Natural killer cell (primary cell): ENCODE measurements around the gene VPS4B. TPM values are rescaled to one million over a fixed set of nuclear protein-coding genes. Genes with fewer than 3 reads are reported as not detected.

ENCODE experiments used
- ATAC-seq, 3 donors: fragments of 150-1000 bp in 2 of 3; fragments of 200-7000 bp in 1 of 3; cut with Tn5 transposase; 1 replicate in 1 of 3; 2 replicates in 2 of 3; pipeline ENCODE4 v1.10.0; 2021; ENCODE audit warnings: mild to moderate bottlenecking in 2 of 3, moderate library complexity in 2 of 3
- DNase-seq, 2 donors: peaks; one replicate each; pipeline versions ENCODE4 v3.0.0 to v3.0.0-alpha.2; 2013 to 2021; ENCODE audit warnings: mixed read lengths in 1 of 2
- H3K27ac ChIP-seq: one replicate; pipeline ENCODE4 v1.5.1; 2013; ENCODE audit warnings: mild to moderate bottlenecking, low read length
- H3K27me3 ChIP-seq: one replicate; pipeline ENCODE4 v1.6.1; 2013; ENCODE audit warnings: low read length; ENCODE audit not compliant: control insufficient read depth, insufficient read depth
- H3K36me3 ChIP-seq: one replicate; pipeline ENCODE4 v1.6.1; 2013; ENCODE audit warnings: low read length; ENCODE audit not compliant: control insufficient read depth, insufficient read depth
- H3K4me1 ChIP-seq: one replicate; pipeline ENCODE4 v1.6.1; 2013; ENCODE audit warnings: low read length; ENCODE audit not compliant: control insufficient read depth, insufficient read depth
- H3K4me3 ChIP-seq: one replicate; pipeline ENCODE4 v1.5.1; 2013; ENCODE audit warnings: low read length
- H3K9me3 ChIP-seq: one replicate; pipeline ENCODE4 v1.6.1; 2013; ENCODE audit warnings: low read length; ENCODE audit not compliant: control insufficient read depth, insufficient read depth
- H3K27ac Mint-ChIP-seq, 2 donors: one replicate each; pipeline ENCODE4 v1.8.0; 2022; ENCODE audit warnings: mild to moderate bottlenecking in 2 of 2, mixed read lengths in 2 of 2, moderate library complexity in 1 of 2
- H3K27me3 Mint-ChIP-seq, 2 donors: one replicate each; pipeline ENCODE4 v1.8.0; 2022; ENCODE audit warnings: low read depth in 2 of 2, mixed read lengths in 2 of 2
- H3K36me3 Mint-ChIP-seq: one replicate; pipeline ENCODE4 v1.8.0; 2022; ENCODE audit warnings: mixed read lengths
- H3K4me1 Mint-ChIP-seq, 2 donors: one replicate each; pipeline ENCODE4 v1.8.0; 2022; ENCODE audit warnings: mixed read lengths in 2 of 2
- H3K4me3 Mint-ChIP-seq: one replicate; pipeline ENCODE4 v1.8.0; 2022; ENCODE audit warnings: mild to moderate bottlenecking, moderate library complexity, mixed read lengths
- H3K9me3 Mint-ChIP-seq, 2 donors: one replicate each; pipeline ENCODE4 v1.8.0; 2022; ENCODE audit warnings: mixed read lengths in 2 of 2
- WGBS: methylation state at CpG from one replicate; pipeline ENCODE4 v1.1.7; 2013; ENCODE audit warnings: missing lambda C conversion rate; ENCODE audit not compliant: insufficient coverage; 5-methylcytosine and 5-hydroxymethylcytosine counted together
- intact Hi-C: fragments of 100-400 bp; cut with micrococcal nuclease; formaldehyde crosslinking; loops from one replicate; pipeline ENCODE4 v1.14.2; 2022
- total RNA-seq, 4 donors: library from RNA; stranded (reverse); fragments of 120-200 nt in 1 of 4; gene quantifications; one replicate each; pipeline versions ENCODE4 v1.2.3 to v1.2.4, GENCODE V29; 2013 to 2022
- TF ChIP-seq, protein P1 (sequence below): fragments of 200-600 bp; IDR thresholded peaks from one replicate; pipeline ENCODE4 v1.8.0; 2022; ENCODE audit warnings: antibody characterized with exemption

Gene VPS4B
- total RNA-seq, 3 donors from 2014 or later (not counting 1 experiment from before 2014, with no cell fraction given): 101 to 128 (median 107) TPM

DNA sequence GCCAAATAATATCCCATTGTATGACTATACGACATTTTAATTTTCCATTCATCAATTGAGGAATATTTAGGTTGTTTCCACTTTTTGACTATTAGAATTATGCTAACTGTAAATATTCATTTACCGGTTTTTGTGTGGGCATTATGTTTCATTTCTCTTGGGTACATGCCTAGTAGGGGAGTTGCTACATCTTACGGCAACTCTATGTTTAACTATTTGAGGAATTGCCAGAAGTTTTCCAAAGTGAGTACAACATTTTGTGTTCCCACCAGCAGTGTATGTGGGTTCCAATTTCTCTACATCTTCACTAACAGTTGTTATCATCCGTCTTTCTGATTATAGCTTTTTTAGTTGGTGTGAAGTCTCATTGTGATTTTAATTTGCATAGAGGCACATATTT is 53.7 kb downstream of the VPS4B start:
- ATAC-seq: no peak
- H3K4me1 Mint-ChIP-seq: peaks cover 36 to 37% of the 10 kb centered on the region in 2 donors
- Histone ChIP-seq H3K27ac (no peak overlapping the region), H3K9me3 (no peaks in the 10 kb centered on the region), H3K4me3 (no peak overlapping the region), H3K4me1 (peaks cover 28% of the 10 kb centered on the region), H3K36me3 (no peaks in the 10 kb centered on the region), H3K27me3 (no peaks in the 10 kb centered on the region)
- H3K9me3 Mint-ChIP-seq: peaks cover 3% of the 10 kb centered on the region in 2 donors
- intact Hi-C loops: loop anchor here (5.0 kb wide), 1 partner anchor 34 kb away; no protein-coding TSS in a partner anchor
- TF ChIP-seq, protein P1, sequence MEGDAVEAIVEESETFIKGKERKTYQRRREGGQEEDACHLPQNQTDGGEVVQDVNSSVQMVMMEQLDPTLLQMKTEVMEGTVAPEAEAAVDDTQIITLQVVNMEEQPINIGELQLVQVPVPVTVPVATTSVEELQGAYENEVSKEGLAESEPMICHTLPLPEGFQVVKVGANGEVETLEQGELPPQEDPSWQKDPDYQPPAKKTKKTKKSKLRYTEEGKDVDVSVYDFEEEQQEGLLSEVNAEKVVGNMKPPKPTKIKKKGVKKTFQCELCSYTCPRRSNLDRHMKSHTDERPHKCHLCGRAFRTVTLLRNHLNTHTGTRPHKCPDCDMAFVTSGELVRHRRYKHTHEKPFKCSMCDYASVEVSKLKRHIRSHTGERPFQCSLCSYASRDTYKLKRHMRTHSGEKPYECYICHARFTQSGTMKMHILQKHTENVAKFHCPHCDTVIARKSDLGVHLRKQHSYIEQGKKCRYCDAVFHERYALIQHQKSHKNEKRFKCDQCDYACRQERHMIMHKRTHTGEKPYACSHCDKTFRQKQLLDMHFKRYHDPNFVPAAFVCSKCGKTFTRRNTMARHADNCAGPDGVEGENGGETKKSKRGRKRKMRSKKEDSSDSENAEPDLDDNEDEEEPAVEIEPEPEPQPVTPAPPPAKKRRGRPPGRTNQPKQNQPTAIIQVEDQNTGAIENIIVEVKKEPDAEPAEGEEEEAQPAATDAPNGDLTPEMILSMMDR: no peak
- WGBS: 100% methylated on average over 2 of the region's 4 CpGs
- H3K36me3 Mint-ChIP-seq: no peaks in the 10 kb centered on the region
- DNase-seq: no peak
- peak overlapping the region; percentile 57 to 69 for H3K27ac Mint-ChIP-seq
- peaks cover 7 to 14% of the 10 kb centered on the region in 2 donors for H3K27me3 Mint-ChIP-seq
- H3K4me3 Mint-ChIP-seq: peak overlapping the region; percentile 86

DNA sequence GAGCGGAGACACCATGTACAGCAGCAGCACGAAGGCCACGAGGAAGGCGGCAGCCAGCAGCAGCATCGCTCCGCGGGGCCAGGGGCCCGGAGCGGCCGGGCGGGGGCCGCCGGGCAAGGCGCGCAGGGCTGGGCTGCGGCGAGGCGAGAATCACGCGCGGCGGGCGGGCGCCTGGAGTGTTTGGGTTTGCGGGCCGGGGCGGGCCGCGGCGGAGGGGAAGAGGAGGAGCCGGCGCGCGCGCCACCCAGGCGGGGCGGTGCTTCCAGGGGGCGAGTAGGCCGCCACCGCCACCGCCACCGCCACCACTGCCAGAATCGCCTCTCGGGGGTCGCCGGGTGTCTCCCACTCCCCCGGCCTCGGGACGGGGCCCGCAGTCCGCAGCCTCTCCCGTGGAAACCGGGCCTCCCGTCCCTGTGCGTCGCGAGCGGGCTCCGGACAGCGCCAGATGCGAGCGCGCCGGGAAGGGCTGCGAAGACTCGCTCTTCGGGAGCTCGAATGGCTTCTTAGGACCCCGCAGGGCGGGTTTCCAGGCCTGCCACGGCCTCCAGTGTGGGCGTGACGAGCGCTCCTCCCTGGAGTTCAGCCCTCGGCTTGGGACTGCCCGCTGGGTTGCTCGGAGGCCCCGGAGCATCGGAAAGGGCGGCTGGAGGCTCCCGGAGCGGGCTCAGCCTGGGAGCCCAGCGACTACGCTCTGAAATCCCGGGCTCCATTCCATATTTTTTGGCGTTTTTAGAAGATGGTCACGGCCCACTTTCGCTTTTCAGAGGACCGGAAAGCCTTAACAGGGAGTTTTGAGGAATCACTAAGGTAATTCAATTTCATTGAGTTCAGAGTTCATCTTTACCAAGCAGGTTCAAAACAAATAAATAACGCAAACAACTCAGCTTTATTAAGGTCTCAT is 55.0 kb downstream of the VPS4B start, which contains the start of gene KDSR:
KDSR (minus strand) TSS at position 154 of the 901 bp plus-strand sequence; CDS start at position 66, 88 bp downstream.
- peak; percentile 83 to 91 (median 87) for ATAC-seq
- H3K36me3 ChIP-seq: no peaks in the 10 kb centered on the region
- H3K36me3 Mint-ChIP-seq: no peaks in the 10 kb centered on the region
- peaks cover 30% of the 10 kb centered on the region for H3K4me1 ChIP-seq
- TF ChIP-seq, protein P1: no peak
- H3K27me3 Mint-ChIP-seq: peaks cover 7 to 14% of the 10 kb centered on the region in 2 donors
- H3K27ac Mint-ChIP-seq: peak within 1 kb of the TSS; percentile 50 to 69
- peak; percentile 79 to 86 for DNase-seq
- no peaks in the 10 kb centered on the region for H3K27me3 ChIP-seq
- peak within 1 kb of the TSS; percentile 78 for H3K27ac ChIP-seq
- no peaks in the 10 kb centered on the region for H3K9me3 ChIP-seq
- H3K4me3 ChIP-seq: peak within 1 kb of the TSS; percentile 93
- H3K4me3 Mint-ChIP-seq: peak within 1 kb of the TSS; percentile 91
- under 1% methylated on average over 90 of the region's 90 CpGs for WGBS
- intact Hi-C loops: loop anchor here (1.0 to 5.0 kb wide), 3 partner anchors 35 to 55 kb away; partner anchors contain the start of gene VPS4B
- peaks cover 3% of the 10 kb centered on the region in 2 donors for H3K9me3 Mint-ChIP-seq
- peaks cover 46 to 48% of the 10 kb centered on the region in 2 donors for H3K4me1 Mint-ChIP-seq

DNA sequence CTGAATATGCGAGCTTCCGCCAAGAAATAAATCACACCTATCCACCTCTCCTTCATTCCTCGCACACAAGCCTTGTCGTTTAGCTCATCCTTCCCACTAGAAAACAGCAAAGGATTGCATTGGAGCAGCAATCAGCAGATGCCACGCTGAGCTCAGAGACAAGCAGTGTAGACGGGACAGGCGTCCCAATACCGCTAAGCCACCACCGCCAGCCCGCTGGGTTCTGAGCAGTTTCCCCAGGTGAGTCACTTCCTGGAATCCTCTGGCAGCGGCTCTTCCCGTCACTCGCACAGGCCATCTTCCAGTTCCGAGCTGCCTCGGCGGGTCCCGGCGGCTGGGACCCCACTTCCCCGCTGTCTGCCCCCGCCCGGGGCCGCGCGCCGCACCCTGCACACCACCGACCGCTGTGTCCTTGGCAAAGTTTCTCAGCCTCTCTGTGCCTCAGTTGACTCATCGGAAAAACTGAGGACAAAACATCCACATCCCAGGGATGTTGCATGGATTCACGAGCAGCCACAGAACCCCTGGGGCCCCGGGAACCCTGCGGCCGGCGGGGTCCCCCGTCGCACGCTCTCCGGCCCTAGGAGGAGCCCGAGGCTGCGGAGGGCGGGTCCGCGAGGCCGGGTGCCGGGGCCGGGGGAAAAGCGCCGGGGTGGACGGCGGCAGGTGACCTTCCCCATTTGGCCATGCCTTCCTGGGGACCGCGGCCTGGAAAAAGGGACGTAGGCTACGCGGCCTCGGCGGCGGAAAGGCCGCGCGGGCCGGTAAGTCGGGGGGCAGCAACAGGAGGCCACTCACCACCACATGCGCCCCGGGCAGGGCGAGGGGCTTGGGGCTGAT is 55.8 kb downstream of the VPS4B start:
- Mint-ChIP-seq H3K4me1 (peaks cover 51 to 54% of the 10 kb centered on the region in 2 donors), H3K36me3 (no peaks in the 10 kb centered on the region), H3K9me3 (peaks cover 3% of the 10 kb centered on the region in 2 donors), H3K4me3 (peak overlapping the region; percentile 91), H3K27me3 (peaks cover 7 to 14% of the 10 kb centered on the region in 2 donors), H3K27ac (peak overlapping the region; percentile 30 to 69)
- under 1% methylated on average over 65 of the region's 65 CpGs for WGBS
- Histone ChIP-seq H3K27me3 (no peaks in the 10 kb centered on the region), H3K36me3 (no peaks in the 10 kb centered on the region), H3K9me3 (no peaks in the 10 kb centered on the region), H3K27ac (peak overlapping the region; percentile 36), H3K4me1 (peaks cover 36% of the 10 kb centered on the region), H3K4me3 (peak overlapping the region; percentile 77)
- ATAC-seq: peak; percentile 4 to 39 (median 37)
- peak; percentile 40 to 76 for DNase-seq
- TF ChIP-seq, protein P1: no peak
- intact Hi-C loops: loop anchor here (1.0 to 5.0 kb wide), 3 partner anchors 36 to 56 kb away; partner anchors contain the start of gene VPS4B
